Endothelial cell of umbilical vein (primary cell): ENCODE data around the gene S100A9.

ENCODE experiments used
- CTCF ChIP-seq, 2 donors: IDR thresholded peaks; 1 replicate in 1 of 2; 2 replicates in 1 of 2; pipeline ENCODE4 v1.5.1; 2011; ENCODE audit warnings: low read length in 2 of 2, mild to moderate bottlenecking in 2 of 2, moderate library complexity in 2 of 2, control low read depth in 1 of 2, inconsistent platforms in 1 of 2, low read depth in 1 of 2; ENCODE audit not compliant: insufficient read depth in 1 of 2; ENCODE audit errors: extremely low read depth in 1 of 2
- EZH2 ChIP-seq: IDR thresholded peaks from 2 replicates; pipeline ENCODE4 v1.6.1; 2012; ENCODE audit warnings: borderline replicate concordance, low read depth, mild to moderate bottlenecking, moderate library complexity, low read length, inconsistent platforms; ENCODE audit not compliant: severe bottlenecking
- JUN ChIP-seq: IDR thresholded peaks from 2 replicates; pipeline ENCODE4 v1.6.1; 2011; ENCODE audit warnings: borderline replicate concordance, low read depth; ENCODE audit not compliant: insufficient read length, insufficient read depth
- MAX ChIP-seq: IDR thresholded peaks from 2 replicates; pipeline ENCODE4 v1.6.1; 2011; ENCODE audit not compliant: insufficient read depth, insufficient read length
- MYC ChIP-seq: IDR thresholded peaks from one replicate; pipeline ENCODE4 v1.6.1; 2011; ENCODE audit warnings: mild to moderate bottlenecking, low read depth, low read length
- POLR2A ChIP-seq: IDR thresholded peaks from 2 replicates; pipeline ENCODE4 v1.6.1; 2012; ENCODE audit warnings: low read depth, mild to moderate bottlenecking, control low read depth, low read length
- POLR2AphosphoS5 ChIP-seq: IDR thresholded peaks from 2 replicates; pipeline ENCODE4 v1.6.1; 2012; ENCODE audit warnings: low read depth, mild to moderate bottlenecking, control low read depth, low read length, moderate library complexity; ENCODE audit not compliant: insufficient read depth

GRCh38 chr1:153372571-153372970, 14.9 kb downstream of the S100A9 start:
- TF ChIP-seq CTCF (IDR thresholded peaks at IDR 0.05; ENCODE audit: extremely low read depth in 1 of 2, insufficient read depth in 1 of 2, low read depth in 1 of 2, low read length in 2 of 2) (no peak), POLR2AphosphoS5 (no peak), EZH2 (no peak), POLR2A (no peak), MAX (no peak), MYC (no peak), JUN (no peak)
